MM.1S (cell line): ENCODE results near the gene RFTN1.

Experiments
- DNase-seq: peaks from one replicate; pipeline ENCODE4 v3.0.0-alpha.2; 2015
- H2AFZ ChIP-seq: fragments of 300-600 bp; sonication (generic); 2 replicates; pipeline ENCODE4 v1.6.0; 2016; ENCODE audit warnings: antibody characterized with exemption, low read length
- H3F3A ChIP-seq: fragments of 300-600 bp; sonication (generic); 2 replicates; pipeline ENCODE4 v1.6.1; 2016; ENCODE audit warnings: mild to moderate bottlenecking, antibody characterized with exemption, low read length, moderate library complexity, mixed read lengths; ENCODE audit not compliant: insufficient read depth
- H3K27ac ChIP-seq: fragments of 300-600 bp; sonication (generic); 2 replicates; pipeline ENCODE4 v1.5.1; 2016; ENCODE audit warnings: mild to moderate bottlenecking, low read length
- H3K27me3 ChIP-seq: fragments of 300-600 bp; sonication (generic); replicated peaks from 2 replicates; pipeline ENCODE4 v1.6.0; 2016; ENCODE audit warnings: low read length; ENCODE audit not compliant: insufficient read depth
- H3K36me3 ChIP-seq: fragments of 300-600 bp; sonication (generic); replicated peaks from 2 replicates; pipeline ENCODE4 v1.6.1; 2016; ENCODE audit warnings: mild to moderate bottlenecking, low read length, mixed read lengths; ENCODE audit not compliant: insufficient read depth
- H3K4me1 ChIP-seq: fragments of 300-600 bp; sonication (generic); 2 replicates; pipeline ENCODE4 v1.6.1; 2016; ENCODE audit warnings: low read length, mixed read lengths
- H3K4me2 ChIP-seq: fragments of 300-600 bp; sonication (generic); 2 replicates; pipeline ENCODE4 v1.6.0; 2016; ENCODE audit warnings: low read depth, low read length
- H3K4me3 ChIP-seq: fragments of 300-600 bp; sonication (generic); 2 replicates; pipeline ENCODE4 v1.5.1; 2016; ENCODE audit warnings: low read length, mixed read lengths
- H3K79me2 ChIP-seq: fragments of 300-600 bp; sonication (generic); 2 replicates; pipeline ENCODE4 v1.6.1; 2016; ENCODE audit warnings: mixed run types, low read length, mixed read lengths
- H3K9ac ChIP-seq: fragments of 300-600 bp; sonication (generic); 2 replicates; pipeline ENCODE4 v1.6.1; 2016; ENCODE audit warnings: low read length, mixed read lengths
- H3K9me2 ChIP-seq: fragments of 300-600 bp; sonication (generic); replicated peaks from 2 replicates; pipeline ENCODE4 v1.6.1; 2016; ENCODE audit warnings: mild to moderate bottlenecking, low read length, mixed read lengths; ENCODE audit not compliant: insufficient read depth
- H3K9me3 ChIP-seq: fragments of 300-600 bp; sonication (generic); replicated peaks from 2 replicates; pipeline ENCODE4 v1.6.1; 2016; ENCODE audit warnings: mild to moderate bottlenecking, low read length, mixed read lengths; ENCODE audit not compliant: insufficient read depth
- H4K20me1 ChIP-seq: fragments of 300-600 bp; sonication (generic); 2 replicates; pipeline ENCODE4 v1.6.1; 2016; ENCODE audit warnings: mild to moderate bottlenecking, low read length, moderate library complexity, mixed read lengths; ENCODE audit not compliant: insufficient read depth
- EZH2 ChIP-seq: fragments of 300-600 bp; sonication (generic); optimal IDR thresholded peaks from 2 replicates; pipeline ENCODE3; 2017; ENCODE audit warnings: low read depth, mild to moderate bottlenecking, antibody characterized with exemption, low read length, mixed read lengths
- EZH2phosphoT487 ChIP-seq: fragments of 300-600 bp; sonication (generic); IDR thresholded peaks from 2 replicates; pipeline ENCODE4 v1.6.1; 2018; ENCODE audit warnings: antibody characterized with exemption, low read length
- TF ChIP-seq, protein P1 (sequence below): fragments of 300-600 bp; sonication (generic); IDR thresholded peaks from 2 replicates; pipeline ENCODE4 v1.5.1; 2016; ENCODE audit warnings: antibody characterized with exemption, low read length, mixed read lengths

RFTN1 gene

DNA sequence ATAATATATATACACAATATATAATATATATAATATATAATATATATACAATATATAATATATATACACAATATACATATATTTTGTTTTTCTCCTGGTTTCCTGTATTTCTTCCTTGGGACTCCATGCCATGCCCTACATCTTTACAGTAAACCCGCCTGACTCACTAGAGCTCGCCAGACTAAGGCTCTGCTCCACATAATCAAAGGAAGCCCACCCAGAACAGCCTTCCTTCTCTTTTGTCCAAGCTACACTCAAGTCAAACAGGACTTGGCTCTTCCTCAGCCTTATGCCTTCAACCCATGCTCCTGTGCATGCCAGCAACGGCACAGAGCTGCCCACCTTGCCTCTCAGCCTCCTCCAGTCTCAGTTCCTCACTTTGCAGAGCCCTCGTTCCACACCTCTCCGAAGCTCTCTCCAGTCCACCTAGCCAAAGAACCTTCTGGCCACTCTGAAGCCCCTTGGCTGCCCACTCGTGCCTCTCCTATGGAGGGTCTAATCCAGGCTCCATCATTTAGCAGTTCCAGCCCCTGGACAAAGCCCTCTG, 109.1 kb downstream of the RFTN1 start:
- Histone ChIP-seq H3K9ac (no peak overlapping the region), H3K27ac (no peak overlapping the region), H3K4me1 (no peaks in the 10 kb centered on the region), H4K20me1 (no peaks in the 10 kb centered on the region), H3K27me3 (no peaks in the 10 kb centered on the region), H3K4me3 (no peak overlapping the region), H3F3A (no peaks in the 10 kb centered on the region), H3K9me3 (no peaks in the 10 kb centered on the region), H2AFZ (no peak overlapping the region), H3K79me2 (no peaks in the 10 kb centered on the region), H3K9me2 (no peaks in the 10 kb centered on the region), H3K36me3 (no peaks in the 10 kb centered on the region), H3K4me2 (no peak overlapping the region)
- TF ChIP-seq EZH2phosphoT487 (no peak), EZH2 (no peak)
- TF ChIP-seq, protein P1, sequence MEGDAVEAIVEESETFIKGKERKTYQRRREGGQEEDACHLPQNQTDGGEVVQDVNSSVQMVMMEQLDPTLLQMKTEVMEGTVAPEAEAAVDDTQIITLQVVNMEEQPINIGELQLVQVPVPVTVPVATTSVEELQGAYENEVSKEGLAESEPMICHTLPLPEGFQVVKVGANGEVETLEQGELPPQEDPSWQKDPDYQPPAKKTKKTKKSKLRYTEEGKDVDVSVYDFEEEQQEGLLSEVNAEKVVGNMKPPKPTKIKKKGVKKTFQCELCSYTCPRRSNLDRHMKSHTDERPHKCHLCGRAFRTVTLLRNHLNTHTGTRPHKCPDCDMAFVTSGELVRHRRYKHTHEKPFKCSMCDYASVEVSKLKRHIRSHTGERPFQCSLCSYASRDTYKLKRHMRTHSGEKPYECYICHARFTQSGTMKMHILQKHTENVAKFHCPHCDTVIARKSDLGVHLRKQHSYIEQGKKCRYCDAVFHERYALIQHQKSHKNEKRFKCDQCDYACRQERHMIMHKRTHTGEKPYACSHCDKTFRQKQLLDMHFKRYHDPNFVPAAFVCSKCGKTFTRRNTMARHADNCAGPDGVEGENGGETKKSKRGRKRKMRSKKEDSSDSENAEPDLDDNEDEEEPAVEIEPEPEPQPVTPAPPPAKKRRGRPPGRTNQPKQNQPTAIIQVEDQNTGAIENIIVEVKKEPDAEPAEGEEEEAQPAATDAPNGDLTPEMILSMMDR, result no peak
- DNase-seq, result no peak

DNA sequence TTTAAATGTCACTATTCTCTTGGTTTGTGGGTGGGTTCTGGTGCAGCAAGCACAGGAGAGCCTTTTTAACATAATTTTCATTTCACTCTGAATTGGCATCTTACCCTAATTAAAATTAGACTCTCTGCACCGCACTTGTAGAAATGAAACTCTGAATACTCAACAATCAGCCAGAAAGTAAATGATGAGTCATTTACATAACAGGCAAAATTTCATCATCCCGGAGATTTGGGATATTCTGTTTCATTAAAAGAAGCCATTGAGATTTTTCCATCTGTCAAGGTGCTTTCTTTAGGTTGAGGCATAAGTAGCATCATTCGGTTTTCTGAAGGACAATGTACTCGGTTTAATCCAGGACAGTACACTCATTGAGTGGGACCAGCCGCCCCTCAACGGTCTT, 111.0 kb downstream of the RFTN1 start:
- Histone ChIP-seq H3K9ac (no peak overlapping the region), H3K79me2 (no peaks in the 10 kb centered on the region), H3F3A (no peaks in the 10 kb centered on the region), H3K4me2 (no peak overlapping the region), H2AFZ (no peak overlapping the region), H3K9me3 (no peaks in the 10 kb centered on the region), H3K27me3 (no peaks in the 10 kb centered on the region), H3K27ac (no peak overlapping the region), H4K20me1 (no peaks in the 10 kb centered on the region), H3K4me1 (no peaks in the 10 kb centered on the region), H3K9me2 (no peaks in the 10 kb centered on the region), H3K4me3 (no peak overlapping the region), H3K36me3 (no peaks in the 10 kb centered on the region)
- no peak for DNase-seq
- TF ChIP-seq EZH2phosphoT487, result no peak
- TF ChIP-seq, protein P1, result no peak
- no peak for TF ChIP-seq EZH2

DNA sequence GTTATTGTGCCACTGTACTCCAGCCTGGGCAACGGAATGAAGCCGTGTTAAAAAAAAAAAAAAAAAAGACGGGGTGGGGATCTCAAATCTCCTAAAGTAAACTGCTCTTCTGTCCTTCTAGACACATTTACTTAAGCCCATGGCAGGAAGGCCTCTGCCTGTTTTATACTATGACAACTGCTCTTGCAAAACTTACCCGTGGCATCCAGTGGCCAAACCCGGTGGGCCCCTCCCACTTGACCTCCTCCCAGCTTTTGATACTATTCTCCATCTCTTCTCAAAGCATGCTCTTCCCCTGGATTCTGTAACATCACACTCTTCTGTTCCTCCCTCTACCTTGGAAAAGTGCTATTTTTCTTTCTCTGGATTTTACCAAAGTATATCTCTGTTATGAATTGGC, 112.2 kb downstream of the RFTN1 start:
- no peaks in the 10 kb centered on the region for H3K79me2 ChIP-seq
- no peak for DNase-seq
- no peaks in the 10 kb centered on the region for H3K36me3 ChIP-seq
- H3K9me3 ChIP-seq, result no peaks in the 10 kb centered on the region
- H3F3A ChIP-seq, result no peaks in the 10 kb centered on the region
- H3K9ac ChIP-seq, result no peak overlapping the region
- no peak for TF ChIP-seq EZH2
- no peak for TF ChIP-seq EZH2phosphoT487
- TF ChIP-seq, protein P1, result no peak
- H3K9me2 ChIP-seq, result no peaks in the 10 kb centered on the region
- no peaks in the 10 kb centered on the region for H3K4me1 ChIP-seq
- no peak overlapping the region for H3K27ac ChIP-seq
- no peaks in the 10 kb centered on the region for H3K27me3 ChIP-seq
- H2AFZ ChIP-seq, result no peak overlapping the region
- no peak overlapping the region for H3K4me3 ChIP-seq
- no peaks in the 10 kb centered on the region for H4K20me1 ChIP-seq
- no peak overlapping the region for H3K4me2 ChIP-seq
